Skin epidermis (tissue), 12 donors: ENCODE measurements around the gene ITSN2.
A peak's percentile ranks its signal among the peaks of the same experiment; 100 is the strongest.
"Not testable (repeated sequence)": the region's sequence is repeated elsewhere in the genome, so short reads cannot be mapped to it uniquely, and the experiment has no call there.

ENCODE experiments used
- H3K27ac ChIP-seq, 21 experiments: fragments of 200-600 bp; sonication (generic) in 11 of 21; one replicate each; pipeline ENCODE4 v1.5.0; 2020; ENCODE audit warnings: mild to moderate bottlenecking in 3 of 21, inconsistent platforms in 2 of 21, moderate library complexity in 2 of 21
- H3K4me3 ChIP-seq, 7 experiments: fragments of 200-600 bp; sonication (generic) in 2 of 7; one replicate each; pipeline ENCODE4 v1.5.0; 2020; ENCODE audit warnings: inconsistent platforms in 2 of 7, mild to moderate bottlenecking in 2 of 7, moderate library complexity in 1 of 7

Gene ITSN2

GRCh38 chr2:24365826-24366225, 5.5 kb upstream of the ITSN2 start:
- H3K27ac ChIP-seq = peak overlapping the region in 11 of 21 experiments; percentile 9 to 71 (median 44)

GRCh38 chr2:24365051-24365450, 4.7 kb upstream of the ITSN2 start:
- no peak overlapping the region for H3K4me3 ChIP-seq

More at GRCh38 chr2:24365826-24366225, 5.5 kb upstream of the ITSN2 start:
- H3K4me3 ChIP-seq = no peak overlapping the region

GRCh38 chr2:24363301-24363700, 3.0 kb upstream of the ITSN2 start:
- Histone ChIP-seq H3K4me3 (no peak overlapping the region), H3K27ac (peak overlapping the region in 1 of 21 experiments; percentile 62)

More at GRCh38 chr2:24365051-24365450, 4.7 kb upstream of the ITSN2 start:
- H3K27ac ChIP-seq = peak overlapping the region in 16 of 21 experiments; percentile 6 to 78 (median 49)

DNA sequence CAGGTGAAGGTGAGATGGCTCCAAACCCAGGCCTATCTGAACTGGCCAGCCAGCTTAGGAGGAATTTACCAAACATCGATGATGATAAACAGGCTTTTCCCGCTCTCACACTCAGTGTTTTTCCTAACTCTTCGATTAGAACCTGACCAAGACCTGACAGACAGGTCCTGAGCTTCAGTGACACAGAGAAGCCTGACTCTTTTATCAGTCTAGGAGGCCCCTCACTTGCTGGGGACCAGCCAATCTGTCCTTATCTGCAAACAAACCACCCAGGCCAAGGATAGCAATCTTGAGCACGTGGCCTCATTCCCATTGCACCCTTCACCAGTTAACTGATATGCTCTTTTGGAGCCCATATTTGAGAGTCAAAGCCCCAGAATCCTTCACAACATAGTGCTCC, 1.9 kb upstream of the ITSN2 start:
- no peak overlapping the region for H3K4me3 ChIP-seq
- H3K27ac ChIP-seq = peak overlapping the region in 6 of 21 experiments; percentile 12 to 70 (median 36)

- Histone ChIP-seq H3K27ac (peak overlapping the region; percentile 89 to 100 (median 97)), H3K4me3 (peak overlapping the region; percentile 83 to 100 (median 86))
Observed at GRCh38 chr2:24360963-24361330, 611 bp upstream of the ITSN2 start.

GRCh38 chr2:24359129-24360049, 947 bp downstream of the ITSN2 start:
- peak overlapping the region; percentile 89 to 100 (median 97) for H3K27ac ChIP-seq
- peak overlapping the region; percentile 83 to 100 (median 86) for H3K4me3 ChIP-seq

GRCh38 chr2:24357767-24358166, 2.6 kb downstream of the ITSN2 start:
- not testable (repeated sequence) for H3K4me3 ChIP-seq, H3K27ac ChIP-seq

- not testable (repeated sequence) for H3K27ac ChIP-seq, H3K4me3 ChIP-seq
Observed at GRCh38 chr2:24357115-24357514, 3.2 kb downstream of the ITSN2 start.

DNA sequence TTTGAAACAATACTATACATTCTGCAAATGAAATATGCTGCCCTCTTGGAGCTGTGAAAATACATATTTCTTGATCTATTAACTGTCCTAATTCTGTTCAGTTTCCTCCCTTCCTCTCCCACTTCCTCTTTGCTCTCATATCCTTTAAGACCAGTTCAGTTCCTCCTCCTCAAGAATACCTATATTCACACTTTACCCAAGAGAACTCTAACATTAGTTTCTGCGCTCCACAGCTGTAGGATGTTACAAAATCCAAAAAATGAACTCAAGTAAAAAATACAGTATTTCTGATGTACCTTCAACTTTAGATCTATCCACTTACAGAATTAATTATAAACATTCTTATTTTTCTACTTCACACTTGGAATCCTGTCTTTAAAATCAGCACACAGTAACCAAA, 5.4 kb downstream of the ITSN2 start:
- H3K27ac ChIP-seq = peak overlapping the region in 3 of 21 experiments; percentile 2 to 25 (median 20)
- H3K4me3 ChIP-seq = no peak overlapping the region

GRCh38 chr2:24354395-24354794, 5.9 kb downstream of the ITSN2 start:
- Histone ChIP-seq H3K4me3 (no peak overlapping the region), H3K27ac (peak overlapping the region in 4 of 21 experiments; percentile 13 to 49 (median 32))

DNA sequence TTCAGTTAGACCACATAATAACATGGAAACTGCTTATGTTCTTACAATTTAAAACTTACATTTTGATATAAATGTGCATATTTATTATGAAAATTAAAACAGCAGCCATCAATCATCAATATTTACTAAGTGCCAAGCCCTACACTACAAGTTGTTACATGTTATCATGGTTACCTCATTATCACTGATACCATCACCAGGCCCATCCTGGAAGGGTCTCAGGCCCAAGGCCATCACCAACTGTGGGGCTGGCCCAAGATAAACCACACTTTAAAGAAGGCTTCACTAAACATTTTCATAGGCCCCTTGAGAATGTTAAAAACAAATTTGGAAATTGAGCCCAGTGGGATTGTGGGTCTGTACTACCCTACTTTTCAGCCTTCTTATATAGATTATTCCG, 6.4 kb downstream of the ITSN2 start:
- no peak overlapping the region for H3K4me3 ChIP-seq
- peak overlapping the region in 4 of 21 experiments; percentile 13 to 49 (median 32) for H3K27ac ChIP-seq

GRCh38 chr2:24353364-24353763, 7.0 kb downstream of the ITSN2 start:
- no peak overlapping the region for H3K27ac ChIP-seq
- no peak overlapping the region for H3K4me3 ChIP-seq

DNA sequence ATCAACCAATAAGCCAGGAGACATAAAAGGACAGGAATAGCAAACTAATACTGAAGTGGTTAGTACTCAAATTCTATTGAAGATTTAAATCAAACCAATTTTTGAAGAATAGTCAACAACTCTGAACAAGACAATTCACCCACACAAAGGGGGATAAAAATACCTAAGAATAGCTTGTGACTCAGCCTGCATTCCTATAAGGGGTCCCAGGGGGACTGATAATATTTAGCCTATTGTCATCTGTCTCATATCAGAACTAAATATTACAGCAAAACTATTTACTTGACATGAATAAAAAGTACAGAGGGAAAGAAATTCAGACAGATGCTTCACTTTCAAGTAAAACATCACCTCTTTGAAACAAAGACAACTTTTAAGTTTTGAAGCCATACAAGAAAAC, 7.7 kb downstream of the ITSN2 start:
- Histone ChIP-seq H3K4me3 (no peak overlapping the region), H3K27ac (no peak overlapping the region)

DNA sequence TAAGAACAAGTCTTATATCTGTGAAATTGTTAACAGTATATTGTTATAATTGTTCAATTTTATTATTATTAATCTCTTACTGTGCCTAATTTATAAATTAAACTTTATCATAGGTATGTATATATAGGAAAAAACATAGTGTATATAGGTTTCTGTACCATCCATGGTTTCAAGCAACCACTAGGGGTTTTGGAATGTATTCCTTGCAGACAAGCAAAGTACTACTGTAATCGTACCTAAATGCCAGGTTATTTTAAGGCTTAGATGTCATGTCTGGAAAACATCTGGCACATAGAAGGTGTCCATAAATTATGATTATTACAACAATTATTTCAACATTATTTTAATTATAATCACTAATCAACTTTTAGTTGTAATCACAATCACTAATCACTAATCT, 8.4 kb downstream of the ITSN2 start:
- no peak overlapping the region for H3K27ac ChIP-seq
- H3K4me3 ChIP-seq = no peak overlapping the region

- Histone ChIP-seq H3K4me3 (no peak overlapping the region), H3K27ac (no peak overlapping the region)
Observed at GRCh38 chr2:24351627-24351938, 8.8 kb downstream of the ITSN2 start.

DNA sequence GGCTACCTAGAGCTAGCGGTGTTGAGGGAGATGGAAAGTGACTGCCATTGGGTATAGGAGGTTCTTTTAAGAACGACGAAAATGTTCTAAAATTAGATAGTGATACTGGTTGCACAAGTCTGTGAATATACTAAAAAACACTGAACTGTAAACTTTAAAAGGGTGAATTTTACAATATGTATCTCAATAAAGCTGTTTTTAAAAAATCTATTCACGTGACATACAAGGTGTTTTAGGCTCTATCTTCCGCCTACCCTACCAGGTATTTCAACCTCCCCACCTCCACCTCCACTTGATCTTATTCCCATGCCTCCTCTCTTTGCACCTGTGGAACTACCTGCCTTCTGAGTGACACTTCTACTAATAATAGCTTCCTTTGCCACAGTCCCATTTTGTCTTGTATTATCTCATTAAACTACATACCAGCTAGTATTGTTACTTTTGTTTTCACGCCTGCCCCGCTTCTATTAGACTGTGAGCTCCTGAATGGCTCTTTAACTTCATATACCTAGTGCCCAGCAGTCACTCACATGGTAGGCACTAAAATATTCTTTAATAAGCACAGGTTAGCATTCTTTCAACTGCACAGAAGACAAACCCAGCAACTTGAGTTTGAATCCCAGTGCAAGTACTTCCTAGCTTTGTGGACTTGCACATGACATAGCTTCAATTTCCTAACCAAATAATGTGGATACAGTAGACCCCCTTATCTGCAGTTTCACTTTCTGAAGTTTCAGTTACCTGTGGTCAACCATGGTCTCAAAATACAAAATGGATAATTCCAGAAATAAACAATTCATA, 9.3 kb downstream of the ITSN2 start:
- no peak overlapping the region for H3K27ac ChIP-seq

DNA sequence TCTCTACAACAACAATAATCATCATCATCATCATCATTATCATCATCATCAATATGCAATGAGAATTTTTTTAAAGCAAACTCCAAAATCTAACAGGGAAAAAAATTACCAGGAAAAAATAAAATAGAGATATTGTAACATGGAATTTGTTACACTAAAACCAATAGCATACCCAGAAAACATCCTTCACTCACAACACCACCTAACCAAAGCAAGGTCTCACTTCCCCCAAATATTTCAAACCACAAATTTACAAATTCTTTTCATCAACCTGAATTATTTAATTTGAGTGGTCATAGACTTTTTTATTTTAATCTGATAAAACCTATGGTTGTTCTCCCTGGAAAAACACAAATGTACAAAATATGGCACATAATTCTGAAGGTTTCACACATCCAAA, 11.2 kb downstream of the ITSN2 start:
- Histone ChIP-seq H3K4me3 (no peak overlapping the region), H3K27ac (no peak overlapping the region)

More for the DNA sequence above, 9.3 kb downstream of the ITSN2 start:
- H3K4me3 ChIP-seq = no peak overlapping the region

- no peak overlapping the region for H3K27ac ChIP-seq
- H3K4me3 ChIP-seq = no peak overlapping the region
Observed at GRCh38 chr2:24345937-24346336, 14.4 kb downstream of the ITSN2 start.

DNA sequence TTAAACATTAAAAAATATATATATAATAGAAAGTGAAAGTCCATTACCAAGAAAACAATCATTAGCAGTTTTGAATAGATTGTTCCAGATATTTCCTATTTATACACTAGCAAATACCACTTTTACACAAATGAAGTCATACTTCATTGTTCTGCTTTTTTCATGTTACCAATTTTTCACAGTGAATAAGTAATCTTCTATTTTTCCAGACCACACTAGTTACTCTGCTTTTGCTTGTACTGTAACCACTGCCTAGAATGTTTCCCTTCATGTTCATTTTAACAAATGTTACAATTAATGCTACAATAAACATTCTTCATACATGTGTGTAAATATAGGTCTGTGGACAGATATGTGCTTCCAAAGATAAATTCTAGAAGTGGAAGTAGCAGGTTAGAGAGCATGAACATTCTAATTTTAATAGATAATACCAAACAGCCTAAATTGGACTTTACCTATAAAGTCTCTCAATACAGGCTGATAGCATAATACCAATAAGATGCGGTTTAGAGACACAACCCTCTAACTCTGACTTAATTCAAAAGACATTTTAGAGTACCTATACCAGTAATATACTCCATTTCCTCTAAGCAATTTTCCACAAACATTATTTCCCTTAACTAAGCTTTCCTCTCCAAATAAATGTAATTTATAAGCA, 17.0 kb downstream of the ITSN2 start:
- Histone ChIP-seq H3K27ac (no peak overlapping the region), H3K4me3 (no peak overlapping the region)
